Measurements from ENCODE around the gene ANKRD13C. TPM values are rescaled to one million over a fixed set of nuclear protein-coding genes. Genes with fewer than 3 reads are reported as not detected.

Gene ANKRD13C
- total RNA-seq, 2 experiments from 2014 or later: 37.4 to 37.8 TPM

- Histone ChIP-seq H3K27me3 (ENCODE audit: control insufficient read depth in 1 of 2, insufficient read depth in 2 of 2, low read length in 2 of 2) (no peaks in the 10 kb centered on the region), H3K9me3 (ENCODE audit: control insufficient read depth in 1 of 2, insufficient read depth in 1 of 2, low read length in 2 of 2) (no peaks in the 10 kb centered on the region), H3K4me1 (ENCODE audit: insufficient read depth, low read length) (peaks cover 10% of the 10 kb centered on the region), H3K27ac (ENCODE audit: low read depth in 1 of 2, low read length in 2 of 2) (no peak overlapping the region), H3K36me3 (ENCODE audit: insufficient read depth, low read length) (peaks cover 55% of the 10 kb centered on the region), H3K4me3 (ENCODE audit: low read length) (no peak overlapping the region)
- Mint-ChIP-seq H3K27me3 (no peaks in the 10 kb centered on the region), H3K4me3 (peak overlapping the region; percentile 92), H3K9me3 (no peaks in the 10 kb centered on the region), H3K36me3 (ENCODE audit: low read depth) (peaks cover 83% of the 10 kb centered on the region), H3K27ac (peak overlapping the region; percentile 97), H3K4me1 (ENCODE audit: low read depth) (peaks cover 78% of the 10 kb centered on the region)
- ChIA-PET POLR2A (no interaction called here), CTCF (no interaction called here)
- intact Hi-C loops (cut with DNase I, micrococcal nuclease): loop anchor here (5.0 kb wide), 3 partner anchors 127 to 852 kb away; partner anchors contain the start of genes ANKRD13C (in 2 of the 2) and CTH (in 2 of the 2)
- DNase-seq (no peak), ATAC-seq (ENCODE audit: poor library complexity) (no peak)
- no peak for TF ChIP-seq CTCF (IDR thresholded peaks at IDR 0.05)
Observed at GRCh38 chr1:70224954-70225353, 129.6 kb downstream of the ANKRD13C start.

- Mint-ChIP-seq H3K4me3 (peak overlapping the region; percentile 92), H3K4me1 (ENCODE audit: low read depth) (peaks cover 73% of the 10 kb centered on the region), H3K27me3 (no peaks in the 10 kb centered on the region), H3K36me3 (ENCODE audit: low read depth) (peaks cover 63% of the 10 kb centered on the region), H3K9me3 (no peaks in the 10 kb centered on the region), H3K27ac (peak overlapping the region; percentile 97)
- Histone ChIP-seq H3K4me1 (ENCODE audit: insufficient read depth, low read length) (peaks cover 10% of the 10 kb centered on the region), H3K36me3 (ENCODE audit: insufficient read depth, low read length) (peaks cover 37% of the 10 kb centered on the region), H3K27ac (ENCODE audit: low read depth in 1 of 2, low read length in 2 of 2) (peak overlapping the region; percentile 91 to 94), H3K27me3 (ENCODE audit: control insufficient read depth in 1 of 2, insufficient read depth in 2 of 2, low read length in 2 of 2) (no peaks in the 10 kb centered on the region), H3K4me3 (ENCODE audit: low read length) (no peak overlapping the region), H3K9me3 (ENCODE audit: control insufficient read depth in 1 of 2, insufficient read depth in 1 of 2, low read length in 2 of 2) (no peaks in the 10 kb centered on the region)
- ATAC-seq (ENCODE audit: poor library complexity) (no peak), DNase-seq (no peak)
- ChIA-PET CTCF (no interaction called here), POLR2A (interaction anchor here (1.0 to 2.3 kb wide), 4 partner anchors 11 to 131 kb away, joined by 3 to 30 read pairs (median 11); partner anchors contain the start of gene ANKRD13C)
- no peak for TF ChIP-seq CTCF (IDR thresholded peaks at IDR 0.05)
- intact Hi-C loops (cut with DNase I, micrococcal nuclease): loop anchor here (5.0 kb wide), 3 partner anchors 130 to 855 kb away; partner anchors contain the start of genes ANKRD13C (in 2 of the 2) and CTH (in 2 of the 2)
Observed at GRCh38 chr1:70222716-70223235, 131.7 kb downstream of the ANKRD13C start.

GRCh38 chr1:70221238-70222121 lies 133.0 kb downstream of the ANKRD13C start, which contains the start of gene SRSF11:
Gene SRSF11 (plus strand): TSS chr1:70221380. CDS start chr1:70221637, 257 bp downstream.
- Histone ChIP-seq H3K27ac (ENCODE audit: low read depth in 1 of 2, low read length in 2 of 2) (peak within 1 kb of the TSS; percentile 91 to 94), H3K4me1 (ENCODE audit: insufficient read depth, low read length) (peaks cover 10% of the 10 kb centered on the region), H3K9me3 (ENCODE audit: control insufficient read depth in 1 of 2, insufficient read depth in 1 of 2, low read length in 2 of 2) (no peaks in the 10 kb centered on the region), H3K36me3 (ENCODE audit: insufficient read depth, low read length) (peaks cover 35% of the 10 kb centered on the region), H3K27me3 (ENCODE audit: control insufficient read depth in 1 of 2, insufficient read depth in 2 of 2, low read length in 2 of 2) (no peaks in the 10 kb centered on the region), H3K4me3 (ENCODE audit: low read length) (peak within 1 kb of the TSS; percentile 71)
- ChIA-PET CTCF (interaction anchor here (1.0 to 2.7 kb wide), 4 partner anchors 10 to 860 kb away, joined by 3 to 15 read pairs (median 8); partner anchors contain the start of genes LRRC40 and ZRANB2), POLR2A (interaction anchor here (0.6 to 3.1 kb wide), 14 partner anchors 12 to 860 kb away, joined by 3 to 128 read pairs (median 4); partner anchors contain the start of genes ANKRD13C, CTH, LRRC40 and ZRANB2)
- intact Hi-C loops (cut with DNase I, micrococcal nuclease): loop anchor here (1.0 to 5.0 kb wide), 4 partner anchors 16 to 856 kb away; partner anchors contain the start of genes ANKRD13C (in 2 of the 2), CTH (in 2 of the 2) and LRRC40 (in 1 of the 2)
- Mint-ChIP-seq H3K27ac (peak within 1 kb of the TSS; percentile 97), H3K4me3 (peak within 1 kb of the TSS; percentile 92), H3K27me3 (no peaks in the 10 kb centered on the region), H3K4me1 (ENCODE audit: low read depth) (peaks cover 60% of the 10 kb centered on the region), H3K36me3 (ENCODE audit: low read depth) (peaks cover 65% of the 10 kb centered on the region), H3K9me3 (no peaks in the 10 kb centered on the region)
- ATAC-seq (ENCODE audit: poor library complexity) (peak; percentile 93), DNase-seq (peak; percentile 95 to 99 (median 98))
- peak; percentile 9 for TF ChIP-seq CTCF (IDR thresholded peaks at IDR 0.05)

Measured in CD4-positive, alpha-beta T cell (primary cell).